Stomach (tissue), 9 donors: ENCODE measurements around the gene RFX3. TPM values are rescaled to one million over a fixed set of nuclear protein-coding genes. Genes with fewer than 3 reads are reported as not detected.

Experiments
- DNase-seq, 2 donors: peaks; one replicate each; pipeline versions ENCODE4 v3.0.0 to v3.0.0-alpha.2; 2013 to 2019
- H3K27ac ChIP-seq, 5 donors: fragments of 200-600 bp in 4 of 5; sonication (generic) in 4 of 5; one replicate each; pipeline ENCODE4 v1.5.1; 2013 to 2019; ENCODE audit warnings: mild to moderate bottlenecking in 1 of 5, moderate library complexity in 1 of 5
- H3K27me3 ChIP-seq, 3 donors: fragments of 200-600 bp; sonication (generic); one replicate each; pipeline ENCODE4 v1.5.1; 2017 to 2019; ENCODE audit warnings: mixed run types in 1 of 3
- H3K36me3 ChIP-seq, 4 donors: fragments of 200-600 bp; sonication (generic); 1 replicate in 3 of 4; 2 replicates in 1 of 4; pipeline ENCODE4 v1.5.1; 2016 to 2019
- H3K4me1 ChIP-seq, 4 donors: fragments of 200-600 bp; sonication (generic); one replicate each; pipeline ENCODE4 v1.5.1; 2016 to 2019
- H3K4me3 ChIP-seq, 4 donors: fragments of 200-600 bp; sonication (generic) in 3 of 4; one replicate each; pipeline ENCODE4 v1.5.1; 2016 to 2019; ENCODE audit warnings: mild to moderate bottlenecking in 1 of 4
- H3K9me3 ChIP-seq, 4 donors: fragments of 200-600 bp; sonication (generic); one replicate each; pipeline ENCODE4 v1.5.1; 2016 to 2019
- EP300 ChIP-seq: sonication (generic); formaldehyde crosslinking; IDR thresholded peaks from one replicate; pipeline ENCODE4 v1.6.1; 2017; ENCODE audit warnings: antibody characterized with exemption
- POLR2A ChIP-seq, 4 donors: fragments of 450-650 bp; IDR thresholded peaks; one replicate each; pipeline ENCODE4 v1.6.1; 2016; ENCODE audit warnings: antibody characterized with exemption in 4 of 4, control low read depth in 2 of 4, mild to moderate bottlenecking in 1 of 4, moderate library complexity in 1 of 4
- POLR2AphosphoS5 ChIP-seq, 3 donors: sonication (generic); formaldehyde crosslinking; IDR thresholded peaks; one replicate each; pipeline ENCODE4 v1.6.1; 2016; ENCODE audit warnings: antibody characterized with exemption in 3 of 3
- WGBS, 5 donors: extraction: QIAGEN DNeasy Blood & Tissue Kit in 3 of 5; methylation state at CpG; one replicate each; pipeline versions ENCODE4 v1.1.5 to v1.1.7; 2013 to 2018; 5-methylcytosine and 5-hydroxymethylcytosine counted together
- intact Hi-C: fragments of 100-400 bp; cut with DNase I; formaldehyde crosslinking; loops from one replicate; pipeline ENCODE4 v1.15.1; 2023; ENCODE audit warnings: low total_unique reads
- polyA plus RNA-seq, 3 donors: library from polyadenylated mRNA; stranded (reverse); fragments of 200-250 nt; gene quantifications; one replicate each; pipeline ENCODE4 v1.2.3, GENCODE V29; 2013
- total RNA-seq, 5 donors: library from RNA; depleted of rRNA; stranded (reverse); fragments of >200 nt; gene quantifications; one replicate each; pipeline versions ENCODE4 v1.1.0 to v1.2.3, GENCODE V29; 2014 to 2016
- TF ChIP-seq, protein P1 (sequence below), 7 experiments: fragments of 450-650 bp in 4 of 7; fragments of 200-600 bp in 3 of 7; sonication (generic) in 3 of 7; IDR thresholded peaks; one replicate each; pipeline ENCODE4 v1.5.1; 2016 to 2019; ENCODE audit warnings: antibody characterized with exemption in 7 of 7, control low read depth in 2 of 7, mild to moderate bottlenecking in 1 of 7
- donor health status: healthy with polysubstance abuse.
- donor health status: Bipolar disorder and iron deficiency.
- donor health status: healthy.

The RFX3 gene
- total and polyA plus RNA-seq, 8 donors: 0.76 to 22.8 (median 6.1) TPM

DNA sequence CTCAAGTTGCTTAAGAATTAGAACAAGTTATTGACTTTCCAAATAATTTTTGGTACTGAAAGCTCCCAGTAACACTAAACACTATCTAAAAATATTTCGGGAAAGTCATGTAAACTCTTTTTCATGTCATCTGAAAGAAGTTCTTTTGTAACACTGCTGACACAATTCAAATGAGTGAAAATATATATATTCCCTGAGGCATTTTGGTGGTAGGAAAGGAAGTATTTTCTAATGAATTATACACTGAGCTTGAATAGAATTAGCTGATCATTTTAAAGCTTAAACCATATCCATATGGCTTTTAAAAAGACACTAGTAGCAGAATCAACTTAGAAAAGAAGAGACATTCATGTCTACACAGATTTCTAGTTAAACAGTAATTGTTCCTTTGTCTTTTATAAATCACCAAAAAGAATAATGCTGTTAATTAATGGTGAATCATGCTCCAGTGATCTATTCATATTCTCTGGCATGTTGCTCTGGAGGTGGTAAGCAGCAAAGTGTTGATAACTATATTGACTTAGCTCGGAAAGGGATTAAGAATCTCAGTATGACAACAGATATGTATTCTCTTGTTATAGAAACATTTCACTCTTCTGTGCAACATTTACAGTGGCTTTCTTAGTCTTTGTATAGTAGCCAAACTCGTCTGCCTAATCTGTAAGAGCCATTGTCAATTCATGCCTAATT is 27.4 kb upstream of the RFX3 start:
- no peak overlapping the region for H3K4me3 ChIP-seq
- intact Hi-C loops: no loop called here

DNA sequence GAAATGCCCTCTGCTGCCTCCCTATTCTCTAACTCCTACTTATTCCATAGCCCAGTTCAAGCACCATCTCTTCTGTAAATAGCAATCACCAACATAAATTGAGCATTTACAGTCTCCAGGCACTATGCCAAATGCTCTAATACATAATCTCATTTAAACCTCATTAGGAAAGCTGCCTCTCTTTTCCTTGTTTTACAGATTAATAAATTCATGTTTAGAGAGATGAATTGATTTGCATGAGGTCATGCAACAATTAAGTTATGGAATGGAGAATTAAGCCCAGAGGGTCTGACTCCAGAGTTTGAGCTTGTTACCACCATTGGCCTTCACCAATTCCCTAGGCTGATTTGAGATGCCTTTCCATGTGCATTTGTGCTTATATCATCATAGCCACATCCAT is 23.4 kb upstream of the RFX3 start:
- no peak overlapping the region for H3K4me3 ChIP-seq
- no peaks in the 10 kb centered on the region for H3K9me3 ChIP-seq
- no peak overlapping the region for H3K27ac ChIP-seq
- TF ChIP-seq, protein P1, sequence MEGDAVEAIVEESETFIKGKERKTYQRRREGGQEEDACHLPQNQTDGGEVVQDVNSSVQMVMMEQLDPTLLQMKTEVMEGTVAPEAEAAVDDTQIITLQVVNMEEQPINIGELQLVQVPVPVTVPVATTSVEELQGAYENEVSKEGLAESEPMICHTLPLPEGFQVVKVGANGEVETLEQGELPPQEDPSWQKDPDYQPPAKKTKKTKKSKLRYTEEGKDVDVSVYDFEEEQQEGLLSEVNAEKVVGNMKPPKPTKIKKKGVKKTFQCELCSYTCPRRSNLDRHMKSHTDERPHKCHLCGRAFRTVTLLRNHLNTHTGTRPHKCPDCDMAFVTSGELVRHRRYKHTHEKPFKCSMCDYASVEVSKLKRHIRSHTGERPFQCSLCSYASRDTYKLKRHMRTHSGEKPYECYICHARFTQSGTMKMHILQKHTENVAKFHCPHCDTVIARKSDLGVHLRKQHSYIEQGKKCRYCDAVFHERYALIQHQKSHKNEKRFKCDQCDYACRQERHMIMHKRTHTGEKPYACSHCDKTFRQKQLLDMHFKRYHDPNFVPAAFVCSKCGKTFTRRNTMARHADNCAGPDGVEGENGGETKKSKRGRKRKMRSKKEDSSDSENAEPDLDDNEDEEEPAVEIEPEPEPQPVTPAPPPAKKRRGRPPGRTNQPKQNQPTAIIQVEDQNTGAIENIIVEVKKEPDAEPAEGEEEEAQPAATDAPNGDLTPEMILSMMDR (IDR thresholded peaks at IDR 0.05): no peak
- TF ChIP-seq EP300: no peak
- no peak for TF ChIP-seq POLR2A (IDR thresholded peaks at IDR 0.05)
- TF ChIP-seq POLR2AphosphoS5 (IDR thresholded peaks at IDR 0.05): no peak
- H3K36me3 ChIP-seq: peaks cover 0 to 8% (median 0%) of the 10 kb centered on the region in 4 donors
- DNase-seq: peak in 1 of 2 donors; percentile 34
- intact Hi-C loops: no loop called here
- no peaks in the 10 kb centered on the region for H3K27me3 ChIP-seq
- H3K4me1 ChIP-seq: no peaks in the 10 kb centered on the region

More for the DNA sequence above, 27.4 kb upstream of the RFX3 start:
- DNase-seq: no peak
- peaks cover 0 to 7% (median 2%) of the 10 kb centered on the region in 4 donors for H3K9me3 ChIP-seq
- no peaks in the 10 kb centered on the region for H3K27me3 ChIP-seq
- H3K4me1 ChIP-seq: no peaks in the 10 kb centered on the region
- no peak overlapping the region for H3K27ac ChIP-seq
- TF ChIP-seq EP300: no peak
- TF ChIP-seq POLR2AphosphoS5 (IDR thresholded peaks at IDR 0.05): no peak
- TF ChIP-seq POLR2A (IDR thresholded peaks at IDR 0.05): no peak
- TF ChIP-seq, protein P1 (IDR thresholded peaks at IDR 0.05): no peak
- H3K36me3 ChIP-seq: peaks cover 0 to 8% (median 0%) of the 10 kb centered on the region in 4 donors
- 47 to 68% (median 63%) methylated on average over 3 of the region's 3 CpGs for WGBS, 5 donors

DNA sequence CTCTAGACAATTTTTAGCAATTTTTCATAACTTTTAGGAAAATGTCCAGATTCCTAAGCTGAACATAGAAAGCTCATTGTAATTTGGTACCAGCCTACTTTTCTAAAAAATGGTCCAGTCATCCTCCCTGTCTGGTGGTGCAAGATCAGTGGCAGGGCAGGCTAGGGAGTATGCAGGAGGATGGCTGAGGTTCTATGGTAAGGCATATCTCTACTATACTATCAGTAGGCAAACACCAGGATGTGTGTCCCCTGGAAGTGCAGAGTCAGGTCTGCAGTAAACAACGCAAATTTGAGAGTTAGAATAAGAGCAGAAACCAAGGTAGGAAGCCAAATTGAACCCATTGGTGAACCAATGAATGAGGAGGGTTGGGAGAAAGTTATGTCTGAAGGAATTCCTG is 22.8 kb upstream of the RFX3 start:
- Histone ChIP-seq H3K27me3 (no peaks in the 10 kb centered on the region), H3K4me1 (no peaks in the 10 kb centered on the region), H3K9me3 (no peaks in the 10 kb centered on the region), H3K4me3 (no peak overlapping the region), H3K27ac (no peak overlapping the region), H3K36me3 (peaks cover 0 to 3% (median 0%) of the 10 kb centered on the region in 4 donors)
- intact Hi-C loops: no loop called here
- no peak for TF ChIP-seq EP300
- no peak for TF ChIP-seq POLR2AphosphoS5 (IDR thresholded peaks at IDR 0.05)
- no peak for TF ChIP-seq POLR2A (IDR thresholded peaks at IDR 0.05)
- TF ChIP-seq, protein P1 (IDR thresholded peaks at IDR 0.05): no peak
- WGBS, 5 donors: 56 to 94% (median 71%) methylated on average over 1 of the region's 1 CpG
- no peak for DNase-seq

DNA sequence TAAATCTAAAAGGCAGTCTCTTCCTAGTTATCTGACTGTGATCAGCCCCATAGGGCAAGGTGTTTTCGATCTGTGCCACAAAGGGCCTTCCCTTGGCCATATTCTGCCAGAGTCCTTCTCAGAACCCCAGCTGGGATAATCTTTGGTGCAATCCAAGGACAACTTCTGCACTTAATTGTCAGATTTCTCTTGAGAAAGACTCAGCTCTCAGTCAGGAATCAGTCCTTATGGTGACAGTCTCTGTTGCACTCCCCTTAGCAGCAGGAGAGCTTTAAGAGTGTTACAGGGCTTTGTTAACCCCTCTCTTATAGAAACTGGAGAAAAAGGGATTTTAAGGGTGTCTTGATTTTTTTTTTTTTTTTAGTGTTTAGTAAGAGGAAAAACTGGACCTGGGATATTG is 15.4 kb upstream of the RFX3 start:
- no peaks in the 10 kb centered on the region for H3K36me3 ChIP-seq
- WGBS, 5 donors: 81 to 100% (median 91%) methylated on average over 1 of the region's 1 CpG
- no peaks in the 10 kb centered on the region for H3K9me3 ChIP-seq
- TF ChIP-seq EP300: no peak
- TF ChIP-seq, protein P1 (IDR thresholded peaks at IDR 0.05): no peak
- TF ChIP-seq POLR2AphosphoS5 (IDR thresholded peaks at IDR 0.05): no peak
- no peak for TF ChIP-seq POLR2A (IDR thresholded peaks at IDR 0.05)
- H3K27me3 ChIP-seq: no peaks in the 10 kb centered on the region
- no peaks in the 10 kb centered on the region for H3K4me1 ChIP-seq
- no peak overlapping the region for H3K27ac ChIP-seq
- no peak for DNase-seq
- no peak overlapping the region for H3K4me3 ChIP-seq
- intact Hi-C loops: no loop called here
